K562 (cell line): ENCODE measurements around the gene ESAM. TPM values are rescaled to one million over a fixed set of nuclear protein-coding genes. Genes with fewer than 3 reads are reported as not detected.

Experiments used
- ATAC-seq: fragments of 200-7000 bp; cut with Tn5 transposase; 3 replicates; pipeline ENCODE4 v1.9.1; 2020; ENCODE audit warnings: moderate library complexity
- BruUV-seq: library from RNA; stranded (reverse); fragments of 400-500 nt; replicated peaks from 2 replicates; lab custom pipeline; 2021; lab: Mats Ljungman, UMichigan
- CTCF ChIA-PET: fragments of 300-600 bp; formaldehyde crosslinking; extraction: SDS; loops from one replicate; lab custom pipeline; 2021; ENCODE audit warnings: low intra/inter-chr PET ratio; lab: Yijun Ruan, JAX
- POLR2A ChIA-PET: fragments of 300-600, 350-650 bp; sonication (Branson Sonifier 250); formaldehyde crosslinking; extraction: SDS; loops from one replicate; lab custom pipeline; 2021; ENCODE audit warnings: antibody characterized with exemption, inconsistent platforms; lab: Yijun Ruan, JAX
- DNase-seq, 4 experiments: peaks; one replicate each; pipeline versions ENCODE4 v3.0.0 to v3.0.0-alpha.2; 2011 to 2018; ENCODE audit warnings: low spot score in 3 of 4, mixed read lengths in 3 of 4; ENCODE audit errors: extremely low read depth in 1 of 4
- FAIRE-seq: peaks from 2 replicates; lab custom pipeline; 2011; peaks lifted over from hg19 to GRCh38; lab: Jason Lieb, UNC
- H2AFZ ChIP-seq: 2 replicates; pipeline ENCODE4 v1.6.0; 2011; ENCODE audit warnings: low read depth, low read length, control low read depth, inconsistent platforms
- H3K27ac ChIP-seq: fragments of 200-600 bp; 3 replicates; pipeline ENCODE4 v1.8.0; 2011; ENCODE audit warnings: low read depth, mild to moderate bottlenecking, control low read depth, inconsistent platforms, low read length, moderate library complexity, mixed read lengths; ENCODE audit errors: extremely low read depth
- H3K27me3 ChIP-seq, 2 experiments: fragments of 300-600 bp in 1 of 2; 2 replicates in 1 of 2; 3 replicates in 1 of 2; pipeline versions ENCODE4 v1.6.0 to v1.8.0; 2011; ENCODE audit warnings: inconsistent platforms in 2 of 2, low read length in 2 of 2, mild to moderate bottlenecking in 1 of 2, mixed read lengths in 1 of 2, moderate library complexity in 1 of 2; ENCODE audit not compliant: control insufficient read depth in 2 of 2, insufficient read depth in 2 of 2
- H3K36me3 ChIP-seq: fragments of 300-600 bp; 3 replicates; pipeline ENCODE4 v1.8.0; 2011; ENCODE audit warnings: mild to moderate bottlenecking, low read length, inconsistent platforms; ENCODE audit not compliant: control insufficient read depth, insufficient read depth
- H3K4me1 ChIP-seq, 2 experiments: fragments of 200-600 bp in 1 of 2; replicated peaks in 1 of 2; 2 replicates in 1 of 2; 3 replicates in 1 of 2; pipeline versions ENCODE4 v1.5.1 to v1.8.0; 2011; ENCODE audit warnings: inconsistent platforms in 2 of 2, low read length in 2 of 2, mild to moderate bottlenecking in 1 of 2, mixed read lengths in 1 of 2, moderate library complexity in 1 of 2; ENCODE audit not compliant: control insufficient read depth in 2 of 2, insufficient read depth in 2 of 2
- H3K4me2 ChIP-seq: 2 replicates; pipeline ENCODE4 v1.6.1; 2011; ENCODE audit warnings: low read length, control low read depth, inconsistent platforms, mixed read lengths; ENCODE audit not compliant: insufficient read depth
- H3K4me3 ChIP-seq: fragments of 200-600 bp; sonication (generic), shearing (Covaris generic); 2 replicates; pipeline ENCODE4 v1.5.1; 2016; ENCODE audit warnings: control low read depth, inconsistent platforms
- H3K79me2 ChIP-seq: fragments of 200-600 bp; 3 replicates; pipeline ENCODE4 v1.8.0; 2011; ENCODE audit warnings: low read length, inconsistent platforms; ENCODE audit not compliant: control insufficient read depth, insufficient read depth
- H3K9ac ChIP-seq, 2 experiments: 2 replicates each; pipeline versions ENCODE4 v1.6.0 to v1.6.1; 2011; ENCODE audit warnings: low read depth in 2 of 2, low read length in 2 of 2, control low read depth in 1 of 2, inconsistent platforms in 1 of 2, mild to moderate bottlenecking in 1 of 2, mixed read lengths in 1 of 2; ENCODE audit not compliant: insufficient read depth in 1 of 2
- H3K9me1 ChIP-seq: one replicate; pipeline ENCODE4 v1.6.0; 2011; ENCODE audit warnings: inconsistent platforms, mild to moderate bottlenecking, low read length, moderate library complexity; ENCODE audit not compliant: control insufficient read depth, insufficient read depth
- H3K9me3 ChIP-seq: replicated peaks from 2 replicates; pipeline ENCODE4 v1.5.1; 2011; ENCODE audit warnings: low read depth, low read length, inconsistent platforms; ENCODE audit not compliant: control insufficient read depth, insufficient read depth
- H4K20me1 ChIP-seq: replicated peaks from 2 replicates; pipeline ENCODE4 v1.6.1; 2011; ENCODE audit warnings: low read length, inconsistent platforms, mixed read lengths; ENCODE audit not compliant: control insufficient read depth, insufficient read depth
- BACH1 ChIP-seq: fragments of 200-800 bp; sonication (Bioruptor generic); IDR thresholded peaks from 2 replicates; pipeline ENCODE4 v1.6.1; 2016; ENCODE audit warnings: missing genetic modification characterization, missing compliant biosample characterization
- CCNT2 ChIP-seq: IDR thresholded peaks from 2 replicates; pipeline ENCODE4 v1.6.1; 2011; ENCODE audit warnings: borderline replicate concordance, low read depth, mild to moderate bottlenecking, moderate library complexity, mixed read lengths, low read length; ENCODE audit not compliant: insufficient read length; ENCODE audit errors: extremely low read depth
- CREB1 ChIP-seq, 2 experiments: sonication (generic) in 1 of 2; formaldehyde crosslinking in 1 of 2; IDR thresholded peaks; 2 replicates each; pipeline versions ENCODE4 v1.6.1 to v1.8.0; 2012 to 2022; ENCODE audit warnings: inconsistent platforms in 1 of 2, mild to moderate bottlenecking in 1 of 2, missing genetic modification reagents in 1 of 2, moderate library complexity in 1 of 2
- CXXC5 ChIP-seq: fragments of 250-450 bp; sonication (Bioruptor Pico); IDR thresholded peaks from 2 replicates; pipeline ENCODE4 v1.8.0; 2022; ENCODE audit warnings: inconsistent platforms, mild to moderate bottlenecking, moderate library complexity
- EGR1 ChIP-seq: fragments of 450-650 bp; conservative IDR thresholded peaks from 2 replicates; pipeline ENCODE4 v1.6.1; 2017; ENCODE audit warnings: mild to moderate bottlenecking
- HMGN3 ChIP-seq: IDR thresholded peaks from 2 replicates; pipeline ENCODE4 v1.6.1; 2011; ENCODE audit warnings: borderline replicate concordance, low read depth, mild to moderate bottlenecking, mixed read lengths, low read length; ENCODE audit not compliant: insufficient read length; ENCODE audit errors: extremely low read depth
- MAZ ChIP-seq, 2 experiments: fragments of 450-650 bp in 1 of 2; sonication (generic) in 1 of 2; formaldehyde crosslinking; IDR thresholded peaks in 1 of 2; conservative IDR thresholded peaks in 1 of 2; 2 replicates each; pipeline versions ENCODE4 v1.4.0 to v1.5.0; 2020; ENCODE audit warnings: mild to moderate bottlenecking in 1 of 2, missing genetic modification reagents in 1 of 2
- NEUROD1 ChIP-seq: fragments of 150-350 bp; IDR thresholded peaks from 2 replicates; pipeline ENCODE4 v1.6.1; 2014; ENCODE audit warnings: borderline replicate concordance, low read length, low read depth; ENCODE audit not compliant: partially characterized antibody
- NFYB ChIP-seq: IDR thresholded peaks from 2 replicates; pipeline ENCODE4 v1.6.1; 2011; ENCODE audit warnings: mild to moderate bottlenecking, moderate library complexity; ENCODE audit not compliant: insufficient read length; ENCODE audit errors: extremely low read depth
- PHF8 ChIP-seq: fragments of 200-600 bp; sonication (generic); IDR thresholded peaks from 2 replicates; pipeline ENCODE4 v1.6.1; 2012; ENCODE audit warnings: mixed run types, mild to moderate bottlenecking, inconsistent platforms, low read length, moderate library complexity, borderline replicate concordance
- RB1 ChIP-seq: fragments of 450-650 bp; IDR thresholded peaks from 2 replicates; pipeline ENCODE4 v1.6.1; 2017; ENCODE audit warnings: low read depth, mild to moderate bottlenecking
- RCOR1 ChIP-seq, 2 experiments: IDR thresholded peaks; 2 replicates each; pipeline ENCODE4 v1.6.1; 2012; ENCODE audit warnings: low read depth in 2 of 2, low read length in 2 of 2, borderline replicate concordance in 1 of 2, improper control_type of control experiment in 1 of 2
- ZBTB7A ChIP-seq: IDR thresholded peaks from 2 replicates; pipeline ENCODE4 v1.6.1; 2011; ENCODE audit warnings: low read depth, mild to moderate bottlenecking, low read length, moderate library complexity, borderline replicate concordance; ENCODE audit not compliant: control insufficient read depth
- ZSCAN32 ChIP-seq: fragments of 450-650 bp; formaldehyde crosslinking; IDR thresholded peaks from 2 replicates; pipeline ENCODE4 v1.4.0; 2020; ENCODE audit warnings: mild to moderate bottlenecking, moderate library complexity
- WGBS: fragments of 100-300 bp; shearing (Covaris generic); methylation state at CpG from one replicate; pipeline ENCODE4 v1.1.6; 2016; ENCODE audit warnings: low coverage, mixed read lengths; ENCODE audit not compliant: insufficient coverage; ENCODE audit errors: missing lambda C conversion rate; 5-methylcytosine and 5-hydroxymethylcytosine counted together
- in situ Hi-C: fragments of 300-500 bp; cut with MboI; formaldehyde crosslinking; loops from 4 replicates; pipeline ENCODE4 v1.15.0; 2018; ENCODE audit warnings: inconsistent platforms, mixed read lengths
- intact Hi-C: fragments of 100-400 bp; cut with micrococcal nuclease; formaldehyde crosslinking; loops from 2 replicates; pipeline ENCODE4 v1.14.2; 2022
- polyA plus RNA-seq, 8 experiments: library from polyadenylated mRNA; depleted of rRNA in 4 of 8; stranded (reverse) in 5 of 8; unstranded in 3 of 8; fragments of >200 nt; fragmentation: Nextera tagmentation in 2 of 8; fragmentation: Illumina TruSeq in 1 of 8; extraction: Ambion mirVana in 2 of 8; extraction: Trizol in 1 of 8; gene quantifications; 2 replicates each; pipeline versions ENCODE4 v1.2.1 to v1.2.3, GENCODE V29; 2011 to 2014; ENCODE audit warnings: inconsistent platforms in 1 of 8, missing spikeins in 1 of 8
- total RNA-seq, 7 experiments: library from RNA; depleted of rRNA in 6 of 7; stranded (reverse); fragments of >200 nt in 6 of 7; fragmentation: Illumina TruSeq in 2 of 7; extraction: Trizol in 2 of 7; gene quantifications; 2 replicates each; pipeline versions ENCODE4 v1.2.1 to v1.2.3, GENCODE V29; 2011 to 2021; ENCODE audit warnings: low replicate concordance in 1 of 7
- TF ChIP-seq, protein P1 (sequence below): fragments of 200-800 bp; sonication (Bioruptor generic); IDR thresholded peaks from 2 replicates; pipeline ENCODE4 v1.6.1; 2017; ENCODE audit warnings: missing genetic modification characterization, missing compliant biosample characterization
- TF ChIP-seq, protein P2 (sequence below): sonication (generic); formaldehyde crosslinking; IDR thresholded peaks from 2 replicates; pipeline ENCODE4 v1.8.0; 2022; ENCODE audit warnings: missing genetic modification reagents, mild to moderate bottlenecking, moderate library complexity, borderline replicate concordance

The ESAM gene
- total and polyA plus RNA-seq, 9 of the 15 experiments (the other 6 are each of a cell fraction or from before 2014, with no cell fraction given), result 0.06 to 1.5 (median 0.22) TPM

DNA sequence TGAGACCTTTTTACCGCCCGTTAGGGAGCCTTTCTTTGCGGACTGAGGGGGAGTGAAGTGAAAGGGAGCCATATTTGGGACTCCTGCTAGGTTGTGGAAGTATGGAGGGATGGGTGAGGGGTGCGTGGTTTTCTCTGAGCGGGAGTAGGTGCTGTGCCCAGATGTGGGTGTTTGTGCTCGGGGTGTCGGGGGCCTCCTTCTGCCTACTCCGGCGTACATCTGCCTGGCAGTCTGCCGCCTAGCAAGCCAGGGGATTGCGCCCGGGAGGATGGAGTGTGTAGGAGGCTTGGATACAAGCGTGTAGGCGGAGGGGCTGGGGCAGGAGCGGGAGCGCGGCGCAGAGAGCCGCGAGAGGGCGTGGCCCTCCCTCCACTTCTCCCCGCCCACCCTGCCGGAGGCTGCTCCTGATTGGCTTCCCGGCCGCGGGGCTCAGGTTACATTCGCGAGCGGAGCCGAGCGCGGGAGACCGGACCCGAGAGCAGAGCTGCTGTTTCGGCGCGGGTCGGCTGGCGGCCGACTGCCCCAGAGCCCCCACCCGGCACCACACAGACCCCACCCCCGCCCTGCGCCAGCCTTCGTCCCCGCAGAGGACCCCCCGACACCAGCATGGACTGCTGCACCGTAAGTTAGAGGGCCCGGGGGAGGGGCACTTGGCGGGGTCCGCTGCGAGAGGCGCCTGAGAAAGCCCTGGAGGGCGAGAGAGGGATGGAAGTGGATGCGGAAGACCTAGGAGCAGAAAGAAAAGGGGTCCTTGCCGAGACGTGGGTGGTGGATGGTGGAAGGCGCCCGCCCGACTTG, 22.4 kb downstream of the ESAM start, which contains the start of gene NRGN:
NRGN (plus strand) TSS at position 464 of the 798 bp plus-strand sequence; CDS start at position 607, 143 bp downstream.
- no TSS peak for BruUV-seq
- Histone ChIP-seq H3K9me1 (no peaks in the 10 kb centered on the region), H3K4me2 (peak within 1 kb of the TSS; percentile 87), H3K36me3 (no peaks in the 10 kb centered on the region), H3K27ac (no peak within 1 kb of the TSS), H3K9ac (peak within 1 kb of the TSS; percentile 38 to 82; a peak in 3 of 4 replicates), H3K9me3 (no peaks in the 10 kb centered on the region), H3K4me3 (peak within 1 kb of the TSS; percentile 54), H3K27me3 (peaks cover 13 to 45% of the 10 kb centered on the region in 2 experiments; a peak in 4 of 5 replicates), H4K20me1 (0 out of 2 replicates have a peak, but pooled peaks cover 9% of the 10 kb centered on the region), H3K4me1 (peaks cover 14 to 17% of the 10 kb centered on the region in 2 experiments; a peak in 4 of 5 replicates), H3K79me2 (no peaks in the 10 kb centered on the region), H2AFZ (peak within 1 kb of the TSS; percentile 87)
- ChIA-PET POLR2A (interaction anchor here (1.0 kb wide), 1 partner anchor 20 kb away, joined by 3 read pairs; no protein-coding TSS in a partner anchor), CTCF (interaction anchor here (0.5 kb wide), 1 partner anchor 1160 kb away, joined by 3 read pairs; no protein-coding TSS in a partner anchor)
- WGBS, result 1% methylated on average over 23 of the region's 59 CpGs
- DNase-seq (peak; percentile 95 to 97 (median 97)), FAIRE-seq (peak; percentile 90), ATAC-seq (peak; percentile 100)
- intact Hi-C loops, result no loop called here
- in situ Hi-C loops, result no loop called here
- TF ChIP-seq BACH1 (tag) (no peak), CCNT2 (peak; percentile 45), MAZ (CRISPR knock-in tag; conservative IDR thresholded peaks at IDR 0.05 in 1 of 2, IDR thresholded peaks at IDR 0.05 in 1 of 2) (0 out of 4 replicates have a peak, but pooled peaks have one; percentile 11 to 42), RB1 (peak; percentile 28; the same call in 1 of the 2 replicates), PHF8 (peak; percentile 24; the same call in 1 of the 2 replicates), CXXC5 (CRISPR knock-in tag) (peak; percentile 31; the same call in 1 of the 2 replicates), ZSCAN32 (CRISPR knock-in tag) (no peak), HMGN3 (peak; percentile 63), ZBTB7A (peak; percentile 64; the same call in 1 of the 2 replicates), EGR1 (peak; percentile 84), NFYB (peak; percentile 6), NEUROD1 (no peak), RCOR1 (IDR thresholded peaks at IDR 0.05; ENCODE audit: borderline replicate concordance in 1 of 2, low read depth in 2 of 2, low read length in 2 of 2) (peak in 1 of 2 experiments; percentile 40; a peak in 1 of 4 replicates), CREB1 (IDR thresholded peaks at IDR 0.05) (0 out of 2 replicates have a peak, but pooled peaks have one; percentile 5), CREB1 (CRISPR knock-in tag; IDR thresholded peaks at IDR 0.05) (no peak)
- TF ChIP-seq, protein P1, sequence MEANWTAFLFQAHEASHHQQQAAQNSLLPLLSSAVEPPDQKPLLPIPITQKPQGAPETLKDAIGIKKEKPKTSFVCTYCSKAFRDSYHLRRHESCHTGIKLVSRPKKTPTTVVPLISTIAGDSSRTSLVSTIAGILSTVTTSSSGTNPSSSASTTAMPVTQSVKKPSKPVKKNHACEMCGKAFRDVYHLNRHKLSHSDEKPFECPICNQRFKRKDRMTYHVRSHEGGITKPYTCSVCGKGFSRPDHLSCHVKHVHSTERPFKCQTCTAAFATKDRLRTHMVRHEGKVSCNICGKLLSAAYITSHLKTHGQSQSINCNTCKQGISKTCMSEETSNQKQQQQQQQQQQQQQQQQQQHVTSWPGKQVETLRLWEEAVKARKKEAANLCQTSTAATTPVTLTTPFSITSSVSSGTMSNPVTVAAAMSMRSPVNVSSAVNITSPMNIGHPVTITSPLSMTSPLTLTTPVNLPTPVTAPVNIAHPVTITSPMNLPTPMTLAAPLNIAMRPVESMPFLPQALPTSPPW (CRISPR knock-in tag), result peak; percentile 53
- TF ChIP-seq, protein P2, sequence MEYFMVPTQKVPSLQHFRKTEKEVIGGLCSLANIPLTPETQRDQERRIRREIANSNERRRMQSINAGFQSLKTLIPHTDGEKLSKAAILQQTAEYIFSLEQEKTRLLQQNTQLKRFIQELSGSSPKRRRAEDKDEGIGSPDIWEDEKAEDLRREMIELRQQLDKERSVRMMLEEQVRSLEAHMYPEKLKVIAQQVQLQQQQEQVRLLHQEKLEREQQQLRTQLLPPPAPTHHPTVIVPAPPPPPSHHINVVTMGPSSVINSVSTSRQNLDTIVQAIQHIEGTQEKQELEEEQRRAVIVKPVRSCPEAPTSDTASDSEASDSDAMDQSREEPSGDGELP, result 0 out of 2 replicates have a peak, but pooled peaks have one; percentile 15
